GM10266 (cell line): ENCODE data around the gene AUTS2.

ENCODE experiments used
- DNase-seq: peaks from one replicate; pipeline ENCODE4 v3.0.0; 2012; ENCODE audit errors: extremely low spot score
- CTCF ChIP-seq: IDR thresholded peaks from 2 replicates; pipeline ENCODE4 v1.5.1; 2012; ENCODE audit warnings: mild to moderate bottlenecking, low read depth; ENCODE audit not compliant: control insufficient read depth, insufficient read depth; ENCODE audit errors: missing control alignments

The AUTS2 gene

DNA sequence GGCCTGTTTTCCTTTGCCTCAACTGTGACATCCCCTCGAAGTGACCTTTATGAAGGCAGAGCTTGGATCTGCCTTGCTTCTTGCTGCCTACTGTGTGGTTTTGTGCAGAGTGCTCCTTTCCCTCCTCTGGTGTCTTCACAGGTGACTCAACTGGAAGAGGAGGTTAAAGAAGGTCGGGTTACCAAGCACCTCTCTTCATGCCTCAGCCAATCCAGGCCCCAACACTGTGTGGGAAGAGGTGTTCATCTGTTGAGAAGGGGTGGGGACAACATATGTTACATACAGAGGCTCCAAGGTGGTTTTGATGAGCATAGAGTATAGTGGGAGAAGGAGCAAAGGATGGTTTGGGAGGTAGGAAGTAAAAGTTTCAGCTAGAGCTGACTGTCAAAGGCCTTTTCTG lies 155.7 kb downstream of the AUTS2 start:
- no peak for DNase-seq
- TF ChIP-seq CTCF, result no peak

DNA sequence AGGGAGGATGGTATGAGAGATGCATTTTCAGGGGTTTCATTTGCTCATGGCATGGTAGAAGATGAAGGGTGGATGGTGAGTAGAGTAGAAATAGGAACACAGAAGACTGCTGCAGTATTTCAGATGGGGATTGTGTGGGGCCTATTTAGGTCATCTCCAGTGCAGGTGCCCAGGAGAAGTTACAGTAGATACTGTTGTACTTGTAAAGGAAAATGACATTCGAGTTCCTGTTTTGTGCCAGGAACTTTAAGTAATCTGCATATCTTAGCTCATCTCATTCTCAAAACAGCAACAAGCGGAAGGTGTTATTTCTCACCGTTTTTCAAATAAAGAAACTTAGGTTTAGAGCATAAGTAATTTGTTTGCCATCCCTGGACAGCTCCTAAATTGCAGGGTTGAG lies 156.2 kb downstream of the AUTS2 start:
- no peak for DNase-seq

DNA sequence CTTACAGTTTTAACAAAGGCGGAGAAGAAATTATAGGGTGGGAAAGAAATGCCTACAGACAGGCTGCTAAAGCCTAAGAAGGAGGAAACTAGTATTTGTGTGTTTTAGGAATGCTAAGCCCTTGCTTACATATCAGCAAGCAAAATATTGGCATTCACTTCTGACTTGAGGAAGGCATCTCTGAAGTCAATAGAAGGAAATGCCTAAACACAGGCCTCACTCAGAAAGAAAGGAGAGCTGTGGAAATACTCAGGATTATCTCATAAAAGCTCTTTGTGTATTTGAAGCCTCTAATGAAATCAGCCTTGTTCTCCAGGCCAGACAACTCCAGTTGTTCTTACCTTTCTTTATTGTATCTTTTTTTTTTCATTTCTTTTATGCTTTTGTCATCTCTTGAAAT lies 158.0 kb downstream of the AUTS2 start:
- TF ChIP-seq CTCF, result no peak
- DNase-seq, result no peak

More for the DNA sequence above, 156.2 kb downstream of the AUTS2 start:
- no peak for TF ChIP-seq CTCF

DNA sequence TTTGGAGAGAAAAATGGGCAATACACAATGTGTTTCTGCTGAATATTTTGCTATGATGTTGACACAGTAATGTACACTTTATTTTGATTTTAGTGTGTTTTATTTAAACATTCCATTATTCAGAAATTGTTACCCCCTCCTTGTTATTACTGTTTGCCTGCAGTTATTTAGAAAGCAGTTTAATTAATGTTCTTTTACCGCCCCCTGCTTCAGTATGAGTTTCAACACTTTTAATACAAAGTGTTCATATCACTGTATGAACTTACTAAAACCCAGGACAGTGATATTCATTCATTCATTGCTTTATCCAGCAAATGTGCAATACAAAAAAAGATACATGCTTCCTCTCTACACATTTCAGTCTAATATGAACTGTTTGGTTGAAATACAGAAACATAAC lies 159.3 kb downstream of the AUTS2 start:
- no peak for DNase-seq
- no peak for TF ChIP-seq CTCF

DNA sequence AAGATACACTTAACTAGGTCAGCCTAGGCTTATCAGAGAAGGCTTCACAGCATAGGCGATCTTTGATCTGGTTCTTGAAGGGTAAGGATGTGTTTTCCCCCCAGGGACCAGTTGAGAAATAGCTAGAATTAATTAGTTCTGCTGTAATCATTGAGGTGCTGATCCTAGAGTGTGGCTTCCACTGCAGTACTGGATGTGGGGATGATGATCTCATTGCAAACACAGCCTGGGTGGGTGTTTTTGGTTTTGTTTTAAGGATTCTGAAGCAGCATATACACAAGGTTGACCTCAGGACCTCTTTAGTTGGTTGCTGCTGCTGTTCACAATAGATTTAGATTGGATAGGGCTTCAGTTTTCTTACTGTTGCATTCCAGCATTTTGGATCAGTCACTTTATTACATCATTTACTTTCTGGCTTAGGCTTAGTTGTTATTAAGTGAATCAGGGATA lies 159.7 kb downstream of the AUTS2 start:
- TF ChIP-seq CTCF, result no peak
- DNase-seq, result peak; percentile 30

DNA sequence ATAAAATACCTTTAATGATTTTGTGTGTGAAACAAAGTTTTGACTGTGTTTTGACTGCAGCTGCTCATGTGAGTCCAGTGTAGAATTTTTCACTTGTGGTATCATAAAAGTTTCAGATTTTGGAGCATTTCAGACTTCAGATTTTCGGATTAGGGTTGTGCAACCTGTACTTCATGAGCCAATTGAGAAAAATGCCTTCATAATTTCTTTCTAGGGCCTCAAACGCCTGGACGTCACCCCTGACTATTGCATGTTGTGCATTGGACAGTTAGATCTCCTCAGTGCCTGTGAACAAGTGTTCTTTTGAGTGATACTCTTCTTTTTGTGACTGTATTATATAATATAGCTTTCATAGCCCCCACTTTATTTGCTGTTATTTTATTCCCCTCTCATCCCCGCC lies 161.1 kb downstream of the AUTS2 start:
- no peak for TF ChIP-seq CTCF
- DNase-seq, result no peak

GRCh38 chr7:69761290-69761922 lies 163.1 kb downstream of the AUTS2 start:
- DNase-seq, result no peak
- no peak for TF ChIP-seq CTCF
